Measurements from ENCODE around the gene OR7A10. TPM values are rescaled to one million over a fixed set of nuclear protein-coding genes. Genes with fewer than 3 reads are reported as not detected.
A peak's percentile ranks its signal among the peaks of the same experiment; 100 is the strongest.

The OR7A10 gene
- total RNA-seq = 1 to 10 TPM in 1 of 8 experiments, under 1 TPM in 2, not detected in 5; 0.09 to 1.1 (median 0.21) TPM

GRCh38 chr19:14848822-14849221, at the start of gene OR7A10:
OR7A10 (minus strand) TSS chr19:14848922; CDS start chr19:14841877, 7,045 bp downstream.
- WGBS, 10 experiments = 9 to 88% (median 48%) methylated on average over 2 to 5 of the region's 5 CpGs; no CpG with 5 or more reads in 3 of the 10 experiments
- in situ Hi-C loops (cut with MboI; ENCODE audit: low pct_unique_long_range_greater_than_20kb in 2 of 9, low sequenced_read_pairs in 9 of 9, unreplicated experiment in 9 of 9) = no loop called here
- H3K4me3 ChIP-seq = no peak within 1 kb of the TSS
- no peaks in the 10 kb centered on the region for H3K4me1 ChIP-seq (replicated peaks in 1 of 2)
- ATAC-seq (replicated peaks in 6 of 8) = no peak
- H3K27ac ChIP-seq = no peak within 1 kb of the TSS

DNA sequence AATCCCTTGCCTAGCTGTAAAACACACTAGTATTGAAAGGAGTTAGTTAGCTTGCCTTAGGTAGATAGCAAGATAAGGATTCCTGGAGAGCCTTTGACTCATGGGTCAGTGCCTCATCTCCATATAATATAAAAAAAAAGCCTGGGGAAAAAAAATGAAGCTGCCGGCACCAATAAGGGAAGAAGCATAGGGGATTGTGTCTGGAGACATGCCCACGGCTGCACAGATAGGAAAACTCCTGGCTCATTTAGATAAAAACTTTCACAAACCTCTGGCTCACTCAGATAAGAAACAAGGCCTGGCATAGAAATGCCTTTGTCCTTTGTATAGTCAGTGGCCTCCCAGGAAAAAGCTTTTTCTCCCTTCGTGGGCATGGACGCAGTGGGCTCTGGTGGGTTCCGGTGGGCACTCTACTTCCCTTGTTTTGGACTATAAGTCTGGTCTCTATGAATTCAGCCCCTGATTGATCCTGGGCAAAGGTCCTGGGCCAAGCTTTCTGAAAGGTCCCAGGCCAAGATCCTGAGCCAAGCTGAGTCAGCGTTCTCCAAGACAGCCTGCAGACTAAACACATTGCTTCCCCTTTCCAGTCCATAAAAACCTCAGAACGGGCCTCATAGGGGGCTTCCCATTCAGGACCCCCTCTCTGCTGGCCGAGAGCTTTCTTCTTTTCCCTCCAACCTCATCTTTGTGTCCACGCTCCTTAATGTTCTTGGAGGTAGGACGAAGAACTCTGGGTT, 42.1 kb upstream of the OR7A10 start:
- in situ Hi-C loops (cut with MboI; ENCODE audit: low pct_unique_long_range_greater_than_20kb in 2 of 9, low sequenced_read_pairs in 9 of 9, unreplicated experiment in 9 of 9) = loop anchor here in 1 of 9 experiments (25.0 kb wide), 1 partner anchor 304 kb away; the partner anchor contains the start of gene CLEC17A

GRCh38 chr19:14889994-14890642, 41.4 kb upstream of the OR7A10 start:
- H3K4me1 ChIP-seq (replicated peaks in 1 of 2) = peaks cover 0 to 6% of the 10 kb centered on the region in 2 donors
- in situ Hi-C loops (cut with MboI; ENCODE audit: low pct_unique_long_range_greater_than_20kb in 2 of 9, low sequenced_read_pairs in 9 of 9, unreplicated experiment in 9 of 9) = loop anchor here in 2 of 9 experiments (10.0 to 25.0 kb wide), 2 partner anchors 105 to 303 kb away; partner anchors contain the start of gene CLEC17A (in 1 of the 2)
- no peak overlapping the region for H3K27ac ChIP-seq
- ATAC-seq (replicated peaks in 6 of 8) = no peak
- WGBS, 10 experiments = 0 to 93% (median 40%) methylated on average over 2 to 3 of the region's 3 CpGs
- H3K4me3 ChIP-seq = no peak overlapping the region

More for the DNA sequence above, 42.1 kb upstream of the OR7A10 start:
- 21 to 92% (median 64%) methylated on average over 2 to 10 of the region's 10 CpGs; no CpG with 5 or more reads in 2 of the 10 experiments for WGBS, 10 experiments
- no peak overlapping the region for H3K27ac ChIP-seq
- peaks cover 0 to 6% of the 10 kb centered on the region in 2 donors for H3K4me1 ChIP-seq (replicated peaks in 1 of 2)
- ATAC-seq (replicated peaks in 6 of 8) = no peak
- H3K4me3 ChIP-seq = no peak overlapping the region

- in situ Hi-C loops (cut with MboI; ENCODE audit: low pct_unique_long_range_greater_than_20kb in 2 of 9, low sequenced_read_pairs in 9 of 9, unreplicated experiment in 9 of 9) = loop anchor here in 2 of 9 experiments (10.0 to 25.0 kb wide), 2 partner anchors 101 to 299 kb away; partner anchors contain the start of gene CLEC17A (in 1 of the 2)
- no peak for ATAC-seq (replicated peaks in 6 of 8)
- 0 to 58% (median 16%) methylated on average over 2 to 4 of the region's 4 CpGs; no CpG with 5 or more reads in 1 of the 10 experiments for WGBS, 10 experiments
- H3K27ac ChIP-seq = no peak within 1 kb of the TSS
- H3K4me1 ChIP-seq (replicated peaks in 1 of 2) = peaks cover 0 to 6% of the 10 kb centered on the region in 2 donors
- H3K4me3 ChIP-seq = no peak within 1 kb of the TSS
Measured at GRCh38 chr19:14886032-14886431, 37.3 kb upstream of the OR7A10 start, which contains the start of gene OR7A17. OR7A17 (minus strand) TSS chr19:14886132; CDS start chr19:14881355, 4,777 bp downstream.

DNA sequence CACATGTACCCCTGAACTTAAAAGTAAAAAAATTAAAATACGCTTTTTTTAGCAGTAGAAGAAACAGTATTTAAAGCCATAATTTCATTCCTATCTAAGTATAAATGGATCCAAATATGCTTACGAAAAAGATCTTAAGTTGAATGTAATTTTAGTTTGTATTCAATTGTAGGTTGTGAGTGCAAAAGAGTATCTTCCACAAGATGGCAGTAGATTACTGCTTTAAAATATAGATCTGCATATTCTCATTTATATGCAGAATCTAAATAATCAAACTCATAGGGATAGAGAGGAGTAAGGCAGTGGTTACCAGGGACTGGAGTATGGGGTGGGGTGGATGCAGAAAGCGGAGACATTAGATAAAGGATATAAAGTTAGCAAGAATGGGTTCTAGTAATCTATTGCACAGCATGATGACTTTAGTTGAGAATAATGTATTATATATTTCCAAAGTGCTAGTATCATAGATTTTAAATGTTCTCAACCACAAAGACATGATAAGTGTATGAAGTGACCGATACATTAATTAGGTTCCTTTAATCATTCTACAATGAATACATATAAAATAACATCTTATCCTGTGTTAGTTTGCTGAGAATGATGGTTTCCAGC, 23.0 kb upstream of the OR7A10 start:
- ATAC-seq (replicated peaks in 6 of 8) = peak in 3 of 8 experiments; percentile 47 to 67 (median 53)
- in situ Hi-C loops (cut with MboI; ENCODE audit: low pct_unique_long_range_greater_than_20kb in 2 of 9, low sequenced_read_pairs in 9 of 9, unreplicated experiment in 9 of 9) = no loop called here
- Histone ChIP-seq H3K4me3 (no peak overlapping the region), H3K4me1 (replicated peaks in 1 of 2) (no peaks in the 10 kb centered on the region), H3K27ac (no peak overlapping the region)
- 6 to 87% (median 56%) methylated on average over 2 to 4 of the region's 4 CpGs for WGBS, 10 experiments

- Histone ChIP-seq H3K4me1 (replicated peaks in 1 of 2) (no peaks in the 10 kb centered on the region), H3K4me3 (no peak overlapping the region), H3K27ac (no peak overlapping the region)
- in situ Hi-C loops (cut with MboI; ENCODE audit: low pct_unique_long_range_greater_than_20kb in 2 of 9, low sequenced_read_pairs in 9 of 9, unreplicated experiment in 9 of 9) = no loop called here
- no peak for ATAC-seq (replicated peaks in 6 of 8)
- 10 to 65% (median 32%) methylated on average over 2 to 5 of the region's 5 CpGs for WGBS, 10 experiments
Measured at GRCh38 chr19:14868497-14868896, 19.8 kb upstream of the OR7A10 start.

DNA sequence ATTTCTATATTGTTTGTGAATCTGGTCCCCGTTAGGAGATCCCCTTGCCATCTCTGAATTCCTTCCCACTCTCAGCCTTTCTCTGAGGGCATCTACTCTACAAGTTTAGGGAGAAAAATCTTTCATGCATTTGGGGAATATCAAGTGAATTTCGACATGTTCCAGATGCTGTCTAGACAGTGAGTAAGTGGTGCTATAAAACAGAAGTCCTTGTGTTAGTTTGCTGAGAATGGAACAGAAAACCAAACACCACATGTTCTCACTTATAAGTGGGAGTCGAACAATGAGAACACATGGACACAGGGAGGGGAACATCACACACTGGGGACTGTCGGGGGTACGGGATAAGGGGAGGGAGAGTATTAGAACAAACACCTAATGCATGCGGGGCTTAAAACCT, 5.1 kb downstream of the OR7A10 start:
- H3K4me3 ChIP-seq = no peak overlapping the region
- 0 to 89% (median 40%) methylated on average over 1 to 4 of the region's 6 CpGs; no CpG with 5 or more reads in 1 of the 10 experiments for WGBS, 10 experiments
- H3K27ac ChIP-seq = no peak overlapping the region
- ATAC-seq (replicated peaks in 6 of 8) = no peak
- in situ Hi-C loops (cut with MboI; ENCODE audit: low pct_unique_long_range_greater_than_20kb in 2 of 9, low sequenced_read_pairs in 9 of 9, unreplicated experiment in 9 of 9) = no loop called here
- H3K4me1 ChIP-seq (replicated peaks in 1 of 2) = no peaks in the 10 kb centered on the region

- H3K4me3 ChIP-seq = no peak overlapping the region
- H3K4me1 ChIP-seq (replicated peaks in 1 of 2) = no peaks in the 10 kb centered on the region
- no peak overlapping the region for H3K27ac ChIP-seq
- in situ Hi-C loops (cut with MboI; ENCODE audit: low pct_unique_long_range_greater_than_20kb in 2 of 9, low sequenced_read_pairs in 9 of 9, unreplicated experiment in 9 of 9) = no loop called here
- 0 to 100% (median 17%) methylated on average over 1 to 2 of the region's 2 CpGs; no CpG with 5 or more reads in 2 of the 10 experiments for WGBS, 10 experiments
- no peak for ATAC-seq (replicated peaks in 6 of 8)
Measured at GRCh38 chr19:14843169-14843568, 5.6 kb downstream of the OR7A10 start.

- no peak overlapping the region for H3K4me3 ChIP-seq
- in situ Hi-C loops (cut with MboI; ENCODE audit: low pct_unique_long_range_greater_than_20kb in 2 of 9, low sequenced_read_pairs in 9 of 9, unreplicated experiment in 9 of 9) = no loop called here
- WGBS, 10 experiments = 0 to 33% (median 21%) methylated on average over 1 of the region's 1 CpG; no CpG with 5 or more reads in 4 of the 10 experiments
- ATAC-seq (replicated peaks in 6 of 8) = no peak
- H3K27ac ChIP-seq = no peak overlapping the region
- no peaks in the 10 kb centered on the region for H3K4me1 ChIP-seq (replicated peaks in 1 of 2)
Measured at GRCh38 chr19:14840206-14840605, 8.5 kb downstream of the OR7A10 start.

DNA sequence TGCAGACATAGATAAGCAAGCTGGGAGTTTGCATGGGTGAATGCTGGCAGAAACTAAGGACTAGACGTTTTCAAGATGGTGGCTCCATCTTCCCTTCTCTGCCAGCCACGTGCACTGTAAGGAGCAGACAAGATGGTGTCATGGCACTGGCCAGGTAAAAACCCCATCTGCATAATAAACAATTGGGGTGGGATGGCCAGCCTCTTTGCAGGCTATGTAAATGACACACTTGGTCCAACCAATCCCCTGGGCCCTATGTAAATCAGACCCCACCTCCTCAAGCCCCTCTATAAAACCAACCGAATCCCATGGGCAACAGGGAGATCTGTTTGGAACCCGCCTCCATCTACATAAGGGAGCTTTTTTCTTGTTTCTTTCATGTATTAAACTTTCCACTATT, 11.3 kb downstream of the OR7A10 start:
- WGBS, 10 experiments = 0 to 100% (median 34%) methylated on average over 1 to 4 of the region's 4 CpGs; no CpG with 5 or more reads in 4 of the 10 experiments
- Histone ChIP-seq H3K4me1 (replicated peaks in 1 of 2) (peaks cover 0 to 2% of the 10 kb centered on the region in 2 donors), H3K27ac (no peak overlapping the region), H3K4me3 (no peak overlapping the region)
- ATAC-seq (replicated peaks in 6 of 8) = no peak
- in situ Hi-C loops (cut with MboI; ENCODE audit: low pct_unique_long_range_greater_than_20kb in 2 of 9, low sequenced_read_pairs in 9 of 9, unreplicated experiment in 9 of 9) = no loop called here

DNA sequence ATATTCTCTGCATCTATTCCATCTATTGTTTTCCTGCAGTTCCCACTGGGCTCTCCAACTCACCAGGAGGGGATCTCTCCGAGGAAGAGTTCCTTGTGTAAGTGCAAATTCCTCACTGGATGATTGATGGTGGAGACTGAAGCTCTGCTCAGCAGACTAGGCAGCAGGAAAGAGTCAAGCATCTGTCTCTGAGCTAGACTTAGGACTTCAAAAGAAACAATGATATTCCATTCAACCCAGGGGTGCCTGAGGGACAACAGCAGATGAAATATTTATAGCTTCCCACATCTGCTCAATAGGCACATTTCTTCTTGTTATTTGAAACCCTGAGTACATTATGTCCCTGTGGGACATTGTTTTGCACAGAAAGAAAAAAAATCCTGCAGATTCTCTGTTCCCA, 13.7 kb downstream of the OR7A10 start, which contains the start of the genes OR7A5 and OR7C1:
Gene OR7A5 (minus strand): TSS at position 175 of the 400 bp plus-strand sequence. CDS start 6,944 bp downstream, outside the sequence.
Gene OR7C1 (minus strand): TSS at position 175 of the 400 bp plus-strand sequence. CDS start 35,049 bp downstream, outside the sequence.
- WGBS, 10 experiments = 0% methylated on average over 1 of the region's 1 CpG; no CpG with 5 or more reads in 3 of the 10 experiments
- H3K4me1 ChIP-seq (replicated peaks in 1 of 2) = peaks cover 0 to 2% of the 10 kb centered on the region in 2 donors
- no peak within 1 kb of the TSS for H3K27ac ChIP-seq
- in situ Hi-C loops (cut with MboI; ENCODE audit: low pct_unique_long_range_greater_than_20kb in 2 of 9, low sequenced_read_pairs in 9 of 9, unreplicated experiment in 9 of 9) = no loop called here
- ATAC-seq (replicated peaks in 6 of 8) = peak in 3 of 8 experiments; percentile 38 to 76 (median 44)
- H3K4me3 ChIP-seq = no peak within 1 kb of the TSS

DNA sequence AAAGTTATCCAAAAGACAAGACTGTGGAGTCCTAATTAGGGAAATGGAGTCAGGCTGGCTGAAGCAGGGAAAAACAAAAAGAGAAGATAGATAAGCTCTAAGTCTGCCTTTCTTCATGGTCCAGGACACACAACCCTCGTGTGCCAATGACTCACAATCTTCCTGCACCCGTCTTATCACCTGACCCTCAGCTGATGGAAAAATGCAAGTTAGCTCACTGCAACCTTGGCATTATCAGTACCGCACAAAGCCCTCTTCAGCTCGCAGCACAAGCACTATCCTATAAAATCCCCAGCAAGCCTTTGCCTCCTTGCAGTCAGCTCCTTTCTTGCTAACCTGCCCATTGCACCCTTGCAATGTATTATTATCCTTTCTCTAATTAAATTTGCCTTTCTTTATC, 18.0 kb downstream of the OR7A10 start:
- Histone ChIP-seq H3K4me1 (replicated peaks in 1 of 2) (peaks cover 0 to 2% of the 10 kb centered on the region in 2 donors), H3K27ac (no peak overlapping the region), H3K4me3 (no peak overlapping the region)
- WGBS, 10 experiments = 22 to 93% (median 61%) methylated on average over 3 to 4 of the region's 4 CpGs; no CpG with 5 or more reads in 4 of the 10 experiments
- no peak for ATAC-seq (replicated peaks in 6 of 8)
- in situ Hi-C loops (cut with MboI; ENCODE audit: low pct_unique_long_range_greater_than_20kb in 2 of 9, low sequenced_read_pairs in 9 of 9, unreplicated experiment in 9 of 9) = no loop called here
